A549 treated with GW870086 at 1 μM for 4 hours (cell line): Measurements from ENCODE around the gene GGT5. TPM values are rescaled to one million over a fixed set of nuclear protein-coding genes. Genes with fewer than 3 reads are reported as not detected.

Experiments
- total RNA-seq: library from RNA; stranded (reverse); fragments of 200-300 nt; extraction: Qiagen RNA extraction; gene quantifications from 5 replicates; pipeline ENCODE4 v1.2.3, GENCODE V29; 2022; ENCODE audit warnings: low read depth

GGT5 gene
- 2.1 to 3.3 TPM (median 2.5 TPM) in 5 replicates for total RNA-seq

GRCh38 chr22:24245030-24245431, at the start of gene GGT5:
Gene GGT5, minus strand, starts transcription at chr22:24245082. Its CDS starts 357 bp downstream, at chr22:24244725.

DNA sequence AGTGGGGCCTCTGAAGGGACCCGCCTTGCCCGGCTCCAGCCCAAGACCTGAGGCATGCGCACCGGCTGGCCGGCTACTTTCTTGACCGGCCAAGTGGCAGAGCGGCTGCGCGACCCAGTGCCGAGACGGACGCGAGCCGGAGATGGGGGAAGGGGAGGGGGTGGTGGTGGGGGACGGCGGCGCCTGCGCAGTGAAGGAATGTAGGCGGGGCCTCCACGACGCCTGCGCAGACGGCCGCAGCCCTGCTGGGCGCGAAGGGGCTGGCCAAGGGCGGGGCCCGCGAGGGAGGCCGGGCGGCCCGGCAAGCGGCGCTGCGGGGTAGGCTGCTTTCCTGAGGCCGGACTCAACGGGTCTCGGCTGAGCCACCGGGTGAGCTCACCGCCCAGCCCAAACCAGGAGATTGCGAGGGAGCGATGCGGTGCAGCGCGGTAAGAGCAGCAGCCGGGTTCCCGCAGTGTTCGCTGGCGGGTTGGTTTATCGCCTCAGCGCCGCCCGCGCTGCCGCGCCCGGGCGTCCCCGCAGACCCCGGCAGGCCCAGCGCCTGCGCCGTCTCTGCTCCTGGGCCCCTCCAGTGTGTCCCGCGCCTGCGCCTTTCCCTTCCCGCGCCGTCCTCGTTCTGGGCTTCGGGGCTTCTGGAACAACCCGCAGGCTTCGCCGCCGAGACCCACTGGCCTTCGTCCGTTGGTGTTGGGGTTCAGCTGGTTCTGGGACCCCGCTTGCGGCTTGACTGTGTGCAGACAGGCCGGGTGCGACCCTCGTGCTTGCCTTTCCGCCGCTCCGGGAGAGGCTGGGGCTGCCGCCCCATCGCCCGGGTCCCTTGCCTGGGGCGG, 25.9 kb upstream of the GGT5 start, which contains the start of gene SPECC1L:
Gene SPECC1L, plus strand, starts transcription at position 276 of the 830 bp plus-strand sequence. CDS start 31,401 bp downstream, outside the sequence.

DNA sequence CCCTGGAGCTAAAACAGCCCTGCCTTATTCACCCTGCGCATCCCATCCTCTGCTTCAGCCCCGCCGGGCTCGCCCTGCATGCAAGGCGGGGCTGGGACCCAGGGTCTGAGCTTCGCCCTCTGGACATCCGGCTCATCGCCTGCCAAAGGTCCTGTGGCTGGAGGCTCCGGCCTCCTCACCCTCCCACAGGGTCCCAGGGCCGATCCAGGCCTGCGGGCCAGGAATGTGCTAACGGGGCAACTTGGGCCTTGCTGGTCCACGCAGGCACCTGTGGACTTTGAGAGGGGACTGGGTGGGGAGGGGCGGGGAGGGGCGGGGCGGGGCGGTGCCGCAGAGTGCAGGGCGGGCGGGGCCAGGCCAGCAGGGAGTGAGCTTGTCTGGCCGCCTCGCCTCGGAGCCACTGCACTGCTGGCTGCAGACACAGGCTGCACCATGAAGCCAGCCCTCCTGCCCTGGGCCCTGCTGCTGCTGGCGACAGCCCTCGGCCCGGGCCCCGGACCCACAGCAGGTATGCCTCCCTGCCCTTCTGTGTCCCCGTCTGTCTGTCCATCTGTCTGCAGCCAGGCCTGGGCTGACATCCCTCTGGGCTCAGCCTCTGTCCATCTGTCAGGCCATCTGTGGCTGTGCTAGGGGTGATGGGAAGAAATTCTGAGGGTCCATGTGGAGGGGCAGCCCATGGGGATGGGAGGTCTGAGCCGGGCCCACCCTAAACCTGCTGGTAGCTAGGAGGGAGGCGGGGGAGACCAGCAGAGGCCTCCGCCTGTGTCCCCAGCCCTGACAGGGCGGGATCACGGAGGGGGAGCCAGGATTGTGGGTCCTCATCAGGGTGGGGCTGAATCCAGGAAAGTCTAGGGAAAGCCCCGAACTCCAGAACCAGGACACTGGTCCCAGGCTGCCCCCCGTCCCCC, 63.5 kb downstream of the GGT5 start, which contains the start of gene SUSD2:
Gene SUSD2, plus strand, starts transcription at position 400 of the 908 bp plus-strand sequence. Its CDS starts 33 bp downstream, at position 433.

Other genes starting within 250 kb of the GGT5 start
- not detected in 5 replicates for gene GSTT4, start 239.6 kb downstream of the GGT5 start, total RNA-seq
- gene CABIN1, start 233.8 kb downstream of the GGT5 start, total RNA-seq = 25.5 to 32.6 TPM (median 31.7 TPM) in 5 replicates
- gene SUSD2, start 63.6 kb downstream of the GGT5 start, total RNA-seq = 57.0 to 72.3 TPM (median 67.0 TPM) in 5 replicates
- 12.8 to 15.7 TPM (median 14.6 TPM) in 5 replicates for gene SPECC1L, start 25.7 kb upstream of the GGT5 start, total RNA-seq
- gene ADORA2A, start 182.5 kb upstream of the GGT5 start, total RNA-seq = 0.48 to 1.1 TPM (median 0.84 TPM) in 5 replicates